LNCAP (cell line): Measurements from ENCODE around the gene ABCC3.

Experiments used
- CTCF ChIP-seq: fragments of 450-650 bp; IDR thresholded peaks from 2 replicates; pipeline ENCODE4 v1.5.1; 2017; ENCODE audit warnings: mild to moderate bottlenecking

Gene ABCC3

DNA sequence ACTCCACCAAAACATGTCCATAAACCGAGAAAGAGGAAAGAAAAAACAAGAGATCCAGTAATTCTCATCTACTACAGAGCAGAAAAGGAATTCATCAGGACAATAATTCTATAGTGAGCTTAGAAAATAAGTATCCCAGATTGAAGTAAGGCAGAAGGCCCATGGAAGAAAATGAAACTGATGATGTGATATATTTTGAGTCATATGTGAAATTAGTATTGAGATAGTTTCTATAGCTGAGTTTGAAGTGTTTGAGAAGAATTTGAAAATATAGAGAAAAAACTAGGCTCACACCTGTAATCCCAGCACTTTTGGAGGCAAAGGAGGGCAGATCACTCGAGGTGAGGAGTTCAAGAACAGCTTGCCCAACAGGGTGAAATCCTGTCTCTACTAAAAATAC lies 104.4 kb downstream of the ABCC3 start:
- no peak for TF ChIP-seq CTCF
